GM23338 (cell line): Measurements from ENCODE around the gene OR51A7. TPM values are rescaled to one million over a fixed set of nuclear protein-coding genes. Genes with fewer than 3 reads are reported as not detected.

Experiments used
- ATAC-seq: fragments of 200-7000 bp; cut with Tn5 transposase; 3 replicates; pipeline ENCODE4 v1.9.1; 2020
- DNase-seq: peaks from one replicate; pipeline ENCODE4 v3.0.0-alpha.2; 2015; ENCODE audit warnings: low spot score
- H2AFZ ChIP-seq: fragments of 200-600 bp; sonication (generic); 2 replicates; pipeline ENCODE4 v1.8.0; 2016; ENCODE audit warnings: antibody characterized with exemption, mild to moderate bottlenecking, moderate library complexity
- H3F3A ChIP-seq: fragments of 200-600 bp; sonication (generic); replicated peaks from 2 replicates; pipeline ENCODE4 v1.8.0; 2017; ENCODE audit warnings: antibody characterized with exemption, mixed run types, low read depth
- H3K27ac ChIP-seq: fragments of 200-600 bp; sonication (generic); 2 replicates; pipeline ENCODE4 v1.6.1; 2016; ENCODE audit warnings: low read depth
- H3K27me3 ChIP-seq: fragments of 200-600 bp; sonication (generic); 2 replicates; pipeline ENCODE4 v1.8.0; 2016; ENCODE audit warnings: mild to moderate bottlenecking, mixed run types, moderate library complexity; ENCODE audit not compliant: insufficient read depth
- H3K36me3 ChIP-seq: fragments of 200-600 bp; sonication (generic); 2 replicates; pipeline ENCODE4 v1.8.0; 2016; ENCODE audit warnings: mild to moderate bottlenecking; ENCODE audit not compliant: insufficient read depth
- H3K4me1 ChIP-seq: fragments of 200-600 bp; sonication (generic); 2 replicates; pipeline ENCODE4 v1.8.0; 2016; ENCODE audit warnings: mild to moderate bottlenecking, moderate library complexity; ENCODE audit not compliant: insufficient read depth
- H3K4me2 ChIP-seq: fragments of 200-600 bp; sonication (generic); 2 replicates; pipeline ENCODE4 v1.7.1; 2017; ENCODE audit warnings: mixed run types
- H3K4me3 ChIP-seq: fragments of 200-600 bp; sonication (generic); 2 replicates; pipeline ENCODE4 v1.6.1; 2016; ENCODE audit warnings: mixed run types
- H3K79me2 ChIP-seq: fragments of 200-600 bp; sonication (generic); replicated peaks from 2 replicates; pipeline ENCODE4 v1.8.0; 2017; ENCODE audit warnings: mild to moderate bottlenecking; ENCODE audit not compliant: insufficient read depth
- H3K9me2 ChIP-seq: fragments of 200-600 bp; sonication (generic); 2 replicates; pipeline ENCODE4 v1.8.0; 2017; ENCODE audit not compliant: insufficient read depth
- H4K20me1 ChIP-seq: fragments of 200-600 bp; sonication (generic); replicated peaks from 2 replicates; pipeline ENCODE4 v1.8.0; 2017; ENCODE audit warnings: mild to moderate bottlenecking; ENCODE audit not compliant: insufficient read depth
- H3K27ac Mint-ChIP-seq: 2 replicates; pipeline ENCODE4 v1.8.0; 2020; ENCODE audit warnings: inconsistent platforms, mild to moderate bottlenecking, moderate library complexity, mixed read lengths
- H3K27me3 Mint-ChIP-seq: 3 replicates; pipeline ENCODE4 v1.8.0; 2022; ENCODE audit warnings: low read depth, mild to moderate bottlenecking, moderate library complexity, mixed read lengths, inconsistent platforms; ENCODE audit not compliant: insufficient read depth, poor library complexity
- H3K36me3 Mint-ChIP-seq: 3 replicates; pipeline ENCODE4 v1.8.0; 2021; ENCODE audit warnings: low read depth, mild to moderate bottlenecking, inconsistent platforms, moderate library complexity, mixed read lengths
- H3K4me1 Mint-ChIP-seq: 3 replicates; pipeline ENCODE4 v1.8.0; 2020; ENCODE audit warnings: mild to moderate bottlenecking, inconsistent platforms, mixed read lengths
- H3K4me3 Mint-ChIP-seq: 3 replicates; pipeline ENCODE4 v1.8.0; 2021; ENCODE audit warnings: moderate library complexity, mild to moderate bottlenecking, inconsistent platforms, mixed read lengths
- H3K9me3 Mint-ChIP-seq: 3 replicates; pipeline ENCODE4 v1.8.0; 2020; ENCODE audit warnings: moderate library complexity, mild to moderate bottlenecking, inconsistent platforms, mixed read lengths
- EZH2 ChIP-seq: fragments of 200-600 bp; sonication (generic); IDR thresholded peaks from one replicate; pipeline ENCODE4 v1.8.0; 2017; ENCODE audit warnings: antibody characterized with exemption, mild to moderate bottlenecking, low read depth; ENCODE audit not compliant: unreplicated experiment
- JUNB ChIP-seq: IDR thresholded peaks from one replicate; pipeline ENCODE4 v1.6.1; 2016; ENCODE audit warnings: antibody characterized with exemption; ENCODE audit not compliant: unreplicated experiment
- NANOG ChIP-seq: IDR thresholded peaks from 2 replicates; pipeline ENCODE4 v1.6.1; 2016; ENCODE audit warnings: antibody characterized with exemption, borderline replicate concordance
- POLR2AphosphoS5 ChIP-seq: IDR thresholded peaks from 2 replicates; pipeline ENCODE4 v1.6.1; 2016; ENCODE audit warnings: antibody characterized with exemption, low read depth
- STAT1 ChIP-seq: IDR thresholded peaks from one replicate; pipeline ENCODE4 v1.6.1; 2016; ENCODE audit warnings: antibody characterized with exemption; ENCODE audit not compliant: unreplicated experiment
- ZNF114 ChIP-seq: fragments of 250-450 bp; sonication (Bioruptor Pico); IDR thresholded peaks from 2 replicates; pipeline ENCODE4 v1.5.0; 2020; ENCODE audit warnings: mild to moderate bottlenecking, moderate library complexity
- polyA plus RNA-seq: library from polyadenylated mRNA; unstranded; fragments of >200 nt; fragmentation: Nextera tagmentation; extraction: Ambion mirVana; gene quantifications from 2 replicates; pipeline ENCODE4 v1.2.1, GENCODE V29; 2016
- total RNA-seq: library from RNA; depleted of rRNA; stranded (reverse); fragments of >200 nt; shearing (Covaris generic); gene quantifications from 2 replicates; pipeline ENCODE4 v1.2.3, GENCODE V29; 2014
- TF ChIP-seq, protein P1 (sequence below): fragments of 250-450 bp; sonication (Bioruptor Pico); IDR thresholded peaks from 2 replicates; pipeline ENCODE4 v1.5.0; 2020; ENCODE audit warnings: mild to moderate bottlenecking, moderate library complexity
- TF ChIP-seq, protein P2 (sequence below), 2 experiments: fragments of 200-600 bp in 1 of 2; sonication (generic) in 1 of 2; conservative IDR thresholded peaks; 2 replicates each; pipeline versions ENCODE4 v1.5.1 to v1.6.1; 2016 to 2017; ENCODE audit warnings: antibody characterized with exemption in 2 of 2, low read depth in 2 of 2, mild to moderate bottlenecking in 2 of 2, moderate library complexity in 1 of 2
- TF ChIP-seq, protein P3 (sequence below): IDR thresholded peaks from one replicate; pipeline ENCODE4 v1.6.1; 2018; ENCODE audit warnings: antibody characterized with exemption; ENCODE audit not compliant: unreplicated experiment
- TF ChIP-seq, protein P4 (sequence below): IDR thresholded peaks from 2 replicates; pipeline ENCODE4 v1.6.1; 2016; ENCODE audit warnings: antibody characterized with exemption

Gene OR51A7
- total and polyA plus RNA-seq, 2 experiments from 2014 or later, result not detected

DNA sequence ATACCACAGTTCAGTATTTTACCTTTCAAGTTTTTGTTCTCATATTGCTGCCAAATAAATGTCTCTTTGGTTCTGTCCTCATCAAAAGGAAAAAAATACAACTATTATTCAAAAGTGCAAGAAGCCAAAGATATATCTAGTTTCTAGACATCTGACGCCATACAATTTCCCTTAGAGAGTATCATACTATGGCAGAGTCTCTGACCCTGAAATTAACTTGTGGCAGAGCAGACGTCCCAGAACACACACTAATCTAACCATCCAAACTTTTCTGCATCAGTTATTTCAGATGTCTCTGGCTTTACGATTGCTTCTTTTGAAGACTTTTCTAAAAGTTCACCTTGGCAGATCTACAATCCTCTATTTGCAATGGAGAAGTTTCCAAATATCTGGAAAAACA lies 19.2 kb upstream of the OR51A7 start (continued):
- TF ChIP-seq, protein P1, sequence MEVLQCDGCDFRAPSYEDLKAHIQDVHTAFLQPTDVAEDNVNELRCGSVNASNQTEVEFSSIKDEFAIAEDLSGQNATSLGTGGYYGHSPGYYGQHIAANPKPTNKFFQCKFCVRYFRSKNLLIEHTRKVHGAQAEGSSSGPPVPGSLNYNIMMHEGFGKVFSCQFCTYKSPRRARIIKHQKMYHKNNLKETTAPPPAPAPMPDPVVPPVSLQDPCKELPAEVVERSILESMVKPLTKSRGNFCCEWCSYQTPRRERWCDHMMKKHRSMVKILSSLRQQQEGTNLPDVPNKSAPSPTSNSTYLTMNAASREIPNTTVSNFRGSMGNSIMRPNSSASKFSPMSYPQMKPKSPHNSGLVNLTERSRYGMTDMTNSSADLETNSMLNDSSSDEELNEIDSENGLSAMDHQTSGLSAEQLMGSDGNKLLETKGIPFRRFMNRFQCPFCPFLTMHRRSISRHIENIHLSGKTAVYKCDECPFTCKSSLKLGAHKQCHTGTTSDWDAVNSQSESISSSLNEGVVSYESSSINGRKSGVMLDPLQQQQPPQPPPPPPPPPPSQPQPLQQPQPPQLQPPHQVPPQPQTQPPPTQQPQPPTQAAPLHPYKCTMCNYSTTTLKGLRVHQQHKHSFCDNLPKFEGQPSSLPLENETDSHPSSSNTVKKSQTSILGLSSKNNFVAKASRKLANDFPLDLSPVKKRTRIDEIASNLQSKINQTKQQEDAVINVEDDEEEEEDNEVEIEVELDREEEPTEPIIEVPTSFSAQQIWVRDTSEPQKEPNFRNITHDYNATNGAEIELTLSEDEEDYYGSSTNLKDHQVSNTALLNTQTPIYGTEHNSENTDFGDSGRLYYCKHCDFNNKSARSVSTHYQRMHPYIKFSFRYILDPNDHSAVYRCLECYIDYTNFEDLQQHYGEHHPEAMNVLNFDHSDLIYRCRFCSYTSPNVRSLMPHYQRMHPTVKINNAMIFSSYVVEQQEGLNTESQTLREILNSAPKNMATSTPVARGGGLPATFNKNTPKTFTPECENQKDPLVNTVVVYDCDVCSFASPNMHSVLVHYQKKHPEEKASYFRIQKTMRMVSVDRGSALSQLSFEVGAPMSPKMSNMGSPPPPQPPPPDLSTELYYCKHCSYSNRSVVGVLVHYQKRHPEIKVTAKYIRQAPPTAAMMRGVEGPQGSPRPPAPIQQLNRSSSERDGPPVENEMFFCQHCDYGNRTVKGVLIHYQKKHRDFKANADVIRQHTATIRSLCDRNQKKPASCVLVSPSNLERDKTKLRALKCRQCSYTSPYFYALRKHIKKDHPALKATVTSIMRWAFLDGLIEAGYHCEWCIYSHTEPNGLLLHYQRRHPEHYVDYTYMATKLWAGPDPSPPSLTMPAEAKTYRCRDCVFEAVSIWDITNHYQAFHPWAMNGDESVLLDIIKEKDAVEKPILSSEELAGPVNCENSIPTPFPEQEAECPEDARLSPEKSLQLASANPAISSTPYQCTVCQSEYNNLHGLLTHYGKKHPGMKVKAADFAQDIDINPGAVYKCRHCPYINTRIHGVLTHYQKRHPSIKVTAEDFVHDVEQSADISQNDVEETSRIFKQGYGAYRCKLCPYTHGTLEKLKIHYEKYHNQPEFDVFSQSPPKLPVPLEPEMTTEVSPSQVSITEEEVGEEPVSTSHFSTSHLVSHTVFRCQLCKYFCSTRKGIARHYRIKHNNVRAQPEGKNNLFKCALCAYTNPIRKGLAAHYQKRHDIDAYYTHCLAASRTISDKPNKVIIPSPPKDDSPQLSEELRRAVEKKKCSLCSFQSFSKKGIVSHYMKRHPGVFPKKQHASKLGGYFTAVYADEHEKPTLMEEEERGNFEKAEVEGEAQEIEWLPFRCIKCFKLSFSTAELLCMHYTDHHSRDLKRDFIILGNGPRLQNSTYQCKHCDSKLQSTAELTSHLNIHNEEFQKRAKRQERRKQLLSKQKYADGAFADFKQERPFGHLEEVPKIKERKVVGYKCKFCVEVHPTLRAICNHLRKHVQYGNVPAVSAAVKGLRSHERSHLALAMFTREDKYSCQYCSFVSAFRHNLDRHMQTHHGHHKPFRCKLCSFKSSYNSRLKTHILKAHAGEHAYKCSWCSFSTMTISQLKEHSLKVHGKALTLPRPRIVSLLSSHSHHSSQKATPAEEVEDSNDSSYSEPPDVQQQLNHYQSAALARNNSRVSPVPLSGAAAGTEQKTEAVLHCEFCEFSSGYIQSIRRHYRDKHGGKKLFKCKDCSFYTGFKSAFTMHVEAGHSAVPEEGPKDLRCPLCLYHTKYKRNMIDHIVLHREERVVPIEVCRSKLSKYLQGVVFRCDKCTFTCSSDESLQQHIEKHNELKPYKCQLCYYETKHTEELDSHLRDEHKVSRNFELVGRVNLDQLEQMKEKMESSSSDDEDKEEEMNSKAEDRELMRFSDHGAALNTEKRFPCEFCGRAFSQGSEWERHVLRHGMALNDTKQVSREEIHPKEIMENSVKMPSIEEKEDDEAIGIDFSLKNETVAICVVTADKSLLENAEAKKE (CRISPR knock-in tag), result no peak
- no peak for TF ChIP-seq ZNF114
- TF ChIP-seq JUNB, result no peak
- no peak for TF ChIP-seq NANOG
- TF ChIP-seq, protein P2, sequence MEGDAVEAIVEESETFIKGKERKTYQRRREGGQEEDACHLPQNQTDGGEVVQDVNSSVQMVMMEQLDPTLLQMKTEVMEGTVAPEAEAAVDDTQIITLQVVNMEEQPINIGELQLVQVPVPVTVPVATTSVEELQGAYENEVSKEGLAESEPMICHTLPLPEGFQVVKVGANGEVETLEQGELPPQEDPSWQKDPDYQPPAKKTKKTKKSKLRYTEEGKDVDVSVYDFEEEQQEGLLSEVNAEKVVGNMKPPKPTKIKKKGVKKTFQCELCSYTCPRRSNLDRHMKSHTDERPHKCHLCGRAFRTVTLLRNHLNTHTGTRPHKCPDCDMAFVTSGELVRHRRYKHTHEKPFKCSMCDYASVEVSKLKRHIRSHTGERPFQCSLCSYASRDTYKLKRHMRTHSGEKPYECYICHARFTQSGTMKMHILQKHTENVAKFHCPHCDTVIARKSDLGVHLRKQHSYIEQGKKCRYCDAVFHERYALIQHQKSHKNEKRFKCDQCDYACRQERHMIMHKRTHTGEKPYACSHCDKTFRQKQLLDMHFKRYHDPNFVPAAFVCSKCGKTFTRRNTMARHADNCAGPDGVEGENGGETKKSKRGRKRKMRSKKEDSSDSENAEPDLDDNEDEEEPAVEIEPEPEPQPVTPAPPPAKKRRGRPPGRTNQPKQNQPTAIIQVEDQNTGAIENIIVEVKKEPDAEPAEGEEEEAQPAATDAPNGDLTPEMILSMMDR (conservative IDR thresholded peaks at IDR 0.05; ENCODE audit: low read depth in 2 of 2), result no peak
- no peak for TF ChIP-seq EZH2
- TF ChIP-seq STAT1, result no peak

- H3K4me1 Mint-ChIP-seq, result no peaks in the 10 kb centered on the region
- no peak overlapping the region for H3K4me3 Mint-ChIP-seq
- H3K27ac Mint-ChIP-seq, result no peak overlapping the region
- no peak overlapping the region for H3K4me2 ChIP-seq
- no peak overlapping the region for H2AFZ ChIP-seq
- no peaks in the 10 kb centered on the region for H3K9me3 Mint-ChIP-seq
- H3K27me3 ChIP-seq, result no peaks in the 10 kb centered on the region
- no peaks in the 10 kb centered on the region for H3K4me1 ChIP-seq
- no peaks in the 10 kb centered on the region for H3F3A ChIP-seq
- peaks cover 7% of the 10 kb centered on the region for H3K9me2 ChIP-seq
- DNase-seq, result no peak
- no peak overlapping the region for H3K27ac ChIP-seq
- no peaks in the 10 kb centered on the region for H3K36me3 ChIP-seq
- H3K27me3 Mint-ChIP-seq, result no peaks in the 10 kb centered on the region
- no peaks in the 10 kb centered on the region for H3K36me3 Mint-ChIP-seq
- H4K20me1 ChIP-seq, result no peaks in the 10 kb centered on the region
- H3K79me2 ChIP-seq, result no peaks in the 10 kb centered on the region
- H3K4me3 ChIP-seq, result no peak overlapping the region
- no peak for ATAC-seq
- TF ChIP-seq, protein P3, sequence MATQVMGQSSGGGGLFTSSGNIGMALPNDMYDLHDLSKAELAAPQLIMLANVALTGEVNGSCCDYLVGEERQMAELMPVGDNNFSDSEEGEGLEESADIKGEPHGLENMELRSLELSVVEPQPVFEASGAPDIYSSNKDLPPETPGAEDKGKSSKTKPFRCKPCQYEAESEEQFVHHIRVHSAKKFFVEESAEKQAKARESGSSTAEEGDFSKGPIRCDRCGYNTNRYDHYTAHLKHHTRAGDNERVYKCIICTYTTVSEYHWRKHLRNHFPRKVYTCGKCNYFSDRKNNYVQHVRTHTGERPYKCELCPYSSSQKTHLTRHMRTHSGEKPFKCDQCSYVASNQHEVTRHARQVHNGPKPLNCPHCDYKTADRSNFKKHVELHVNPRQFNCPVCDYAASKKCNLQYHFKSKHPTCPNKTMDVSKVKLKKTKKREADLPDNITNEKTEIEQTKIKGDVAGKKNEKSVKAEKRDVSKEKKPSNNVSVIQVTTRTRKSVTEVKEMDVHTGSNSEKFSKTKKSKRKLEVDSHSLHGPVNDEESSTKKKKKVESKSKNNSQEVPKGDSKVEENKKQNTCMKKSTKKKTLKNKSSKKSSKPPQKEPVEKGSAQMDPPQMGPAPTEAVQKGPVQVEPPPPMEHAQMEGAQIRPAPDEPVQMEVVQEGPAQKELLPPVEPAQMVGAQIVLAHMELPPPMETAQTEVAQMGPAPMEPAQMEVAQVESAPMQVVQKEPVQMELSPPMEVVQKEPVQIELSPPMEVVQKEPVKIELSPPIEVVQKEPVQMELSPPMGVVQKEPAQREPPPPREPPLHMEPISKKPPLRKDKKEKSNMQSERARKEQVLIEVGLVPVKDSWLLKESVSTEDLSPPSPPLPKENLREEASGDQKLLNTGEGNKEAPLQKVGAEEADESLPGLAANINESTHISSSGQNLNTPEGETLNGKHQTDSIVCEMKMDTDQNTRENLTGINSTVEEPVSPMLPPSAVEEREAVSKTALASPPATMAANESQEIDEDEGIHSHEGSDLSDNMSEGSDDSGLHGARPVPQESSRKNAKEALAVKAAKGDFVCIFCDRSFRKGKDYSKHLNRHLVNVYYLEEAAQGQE, result no peak
- TF ChIP-seq POLR2AphosphoS5, result no peak
- TF ChIP-seq, protein P4, sequence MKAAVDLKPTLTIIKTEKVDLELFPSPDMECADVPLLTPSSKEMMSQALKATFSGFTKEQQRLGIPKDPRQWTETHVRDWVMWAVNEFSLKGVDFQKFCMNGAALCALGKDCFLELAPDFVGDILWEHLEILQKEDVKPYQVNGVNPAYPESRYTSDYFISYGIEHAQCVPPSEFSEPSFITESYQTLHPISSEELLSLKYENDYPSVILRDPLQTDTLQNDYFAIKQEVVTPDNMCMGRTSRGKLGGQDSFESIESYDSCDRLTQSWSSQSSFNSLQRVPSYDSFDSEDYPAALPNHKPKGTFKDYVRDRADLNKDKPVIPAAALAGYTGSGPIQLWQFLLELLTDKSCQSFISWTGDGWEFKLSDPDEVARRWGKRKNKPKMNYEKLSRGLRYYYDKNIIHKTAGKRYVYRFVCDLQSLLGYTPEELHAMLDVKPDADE, result no peak
Measured at GRCh38 chr11:4886186-4886585, 17.4 kb upstream of the OR51A7 start.
